ENCODE measurements around the gene OR6X1.
"Not testable (repeated sequence)": the region's sequence is repeated elsewhere in the genome, so short reads cannot be mapped to it uniquely, and the experiment has no call there.

The OR6X1 gene

GRCh38 chr11:123751781-123752180, 2.5 kb downstream of the OR6X1 start:
- DNase-seq, result no peak

GRCh38 chr11:123748349-123748748, 6.0 kb downstream of the OR6X1 start:
- not testable (repeated sequence) for DNase-seq

DNA sequence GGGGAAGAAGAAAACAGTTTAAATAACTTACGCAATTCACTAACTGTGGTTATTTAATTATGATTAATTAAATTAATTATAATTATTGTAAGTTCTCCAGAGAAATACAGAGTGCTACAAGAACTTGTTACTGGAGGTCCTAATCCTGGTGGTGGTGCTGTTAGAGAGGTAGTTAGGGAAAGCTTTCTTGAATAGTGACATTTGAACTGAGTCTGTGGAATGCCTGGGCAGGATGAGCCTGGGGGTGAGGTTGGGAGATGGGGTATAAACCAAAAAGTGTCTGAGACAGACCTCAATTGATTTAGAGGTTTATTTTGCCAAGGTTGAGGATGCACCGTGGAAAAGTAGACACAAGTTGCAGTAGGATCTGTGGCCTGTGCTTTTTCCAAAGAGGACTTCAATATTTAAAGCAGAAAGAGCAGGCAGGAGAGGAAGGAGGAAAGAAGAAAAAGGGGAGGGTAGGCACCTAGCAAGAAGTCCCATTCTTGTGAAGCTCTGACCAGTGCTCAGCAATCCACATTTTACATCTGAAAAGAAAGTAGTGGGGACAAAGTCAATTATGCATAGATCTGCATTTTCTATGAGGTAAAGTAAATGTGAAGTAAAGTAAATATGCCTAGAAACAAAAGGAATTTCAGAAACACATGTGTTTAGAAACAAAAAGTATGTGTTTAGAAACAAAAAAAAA, 8.4 kb downstream of the OR6X1 start:
- no peak for DNase-seq

- DNase-seq, result no peak
Observed at GRCh38 chr11:123742724-123743120, 11.6 kb downstream of the OR6X1 start.

DNA sequence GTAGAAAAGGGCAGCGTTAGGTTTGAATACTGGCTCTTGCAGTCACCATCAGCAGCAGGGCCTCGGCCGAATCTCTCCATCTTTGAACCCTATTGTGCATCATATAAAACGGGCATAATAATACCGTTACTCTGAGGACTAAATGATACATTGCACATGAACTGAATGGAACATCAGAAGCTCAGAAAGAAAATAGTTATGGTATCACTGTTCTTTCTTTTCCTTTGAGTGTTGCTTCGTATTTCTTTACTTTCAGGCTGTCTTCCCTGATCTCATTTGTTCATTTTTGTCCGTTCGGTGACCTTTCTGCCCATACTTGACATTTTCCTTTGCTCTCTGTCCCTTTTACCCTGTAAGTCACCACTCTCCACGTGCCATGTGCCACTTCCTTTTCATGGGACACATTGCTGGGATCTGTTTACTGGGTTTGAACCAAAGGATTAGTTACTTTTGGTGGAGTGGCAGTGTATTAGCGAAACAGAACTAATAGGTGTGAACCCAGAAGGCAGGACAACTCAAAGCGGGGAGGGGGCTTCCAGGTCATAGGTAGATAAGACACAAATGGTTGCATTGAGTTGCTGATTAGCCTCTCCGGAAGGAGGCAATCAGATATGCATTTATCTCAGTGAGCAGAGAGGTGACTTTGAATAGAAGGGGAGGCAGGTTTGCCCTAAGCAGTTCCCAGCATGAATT, 12.1 kb downstream of the OR6X1 start:
- no peak for DNase-seq

GRCh38 chr11:123741159-123742030, 12.9 kb downstream of the OR6X1 start, which contains the start of gene ZNF202:
TSS of gene ZNF202 (minus strand) at chr11:123741660. CDS start at chr11:123730888, 10,772 bp downstream.
- DNase-seq, result peak; percentile 88

DNA sequence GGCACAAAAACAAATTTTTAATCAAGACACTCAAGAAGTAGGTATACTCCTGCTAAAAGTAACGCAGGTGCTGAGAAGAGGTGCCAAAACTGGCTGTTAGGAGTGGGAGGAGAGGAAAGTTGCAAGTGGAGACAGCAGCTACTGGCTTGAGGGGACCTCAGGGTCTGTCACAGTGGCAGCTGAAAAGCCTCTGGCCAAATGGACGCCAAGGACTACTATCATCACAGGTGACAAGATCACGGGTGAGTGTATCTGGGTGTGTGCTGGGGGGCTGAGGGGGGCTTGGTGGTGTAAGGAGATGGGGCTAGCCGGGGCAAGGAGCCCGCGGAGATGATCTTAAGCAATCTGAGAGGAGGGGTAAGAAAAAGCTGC, 13.5 kb downstream of the OR6X1 start:
- no peak for DNase-seq

DNA sequence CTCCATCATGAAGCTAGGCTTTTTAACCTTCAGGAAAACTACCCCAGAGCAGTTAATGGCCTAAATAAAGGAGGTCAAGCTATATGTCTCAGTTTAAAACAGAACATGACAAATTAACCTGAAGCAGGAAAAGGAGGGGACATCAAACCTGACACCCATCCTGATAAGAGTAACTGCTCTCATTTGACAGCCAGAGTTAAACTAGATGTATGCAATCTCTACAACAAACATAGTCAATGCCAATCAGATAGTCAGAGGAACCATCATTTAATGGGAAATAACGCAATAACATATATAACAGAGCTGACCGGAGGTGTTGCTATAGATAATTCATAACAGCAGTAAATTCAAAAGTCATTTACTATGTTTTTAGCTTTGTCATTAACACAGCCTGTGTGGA, 15.9 kb downstream of the OR6X1 start:
- DNase-seq, result no peak

- no peak for DNase-seq
Observed at GRCh38 chr11:123736769-123737168, 17.5 kb downstream of the OR6X1 start.

DNA sequence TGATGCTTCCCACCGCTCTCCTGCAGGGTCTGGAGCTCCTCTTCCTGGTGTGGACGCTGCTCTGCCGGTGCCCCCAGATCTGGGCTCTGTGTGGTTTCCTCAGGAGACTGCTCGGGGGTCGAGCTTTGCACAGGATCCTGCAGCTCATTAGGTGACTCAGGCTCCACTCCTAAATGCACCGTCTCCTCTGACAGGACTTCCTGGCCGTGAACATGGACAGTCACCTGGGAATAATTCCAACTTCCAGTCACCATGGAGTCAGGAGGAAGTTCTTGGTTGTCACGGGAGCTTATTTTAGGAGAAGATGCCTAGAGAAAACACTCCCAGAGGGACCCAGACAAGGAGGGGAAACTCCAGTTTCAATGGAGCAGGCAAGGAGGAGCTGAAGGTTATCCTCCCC, 24.7 kb downstream of the OR6X1 start:
- DNase-seq, result no peak

GRCh38 chr11:123725995-123726655, 28.2 kb downstream of the OR6X1 start:
- no peak for DNase-seq

DNA sequence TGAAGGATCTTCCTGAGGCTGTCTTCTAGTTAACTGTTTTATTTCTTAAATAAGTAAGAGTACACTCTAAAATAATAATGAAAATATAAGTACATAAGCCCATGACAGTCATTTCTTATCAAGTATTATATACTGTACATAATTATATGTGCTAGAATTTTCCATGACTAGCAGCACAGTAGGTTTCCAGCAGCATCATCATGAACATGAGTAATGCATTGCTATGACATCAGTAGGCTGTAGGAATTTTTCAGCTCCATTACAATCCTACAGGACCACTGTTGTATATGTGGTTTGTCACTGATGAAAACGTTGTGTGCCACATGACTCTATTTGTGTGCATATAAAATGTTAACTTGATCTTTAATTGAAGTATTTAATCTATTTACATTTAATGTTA, 34.9 kb downstream of the OR6X1 start:
- peak; percentile 38 for DNase-seq

- DNase-seq, result no peak
Observed at GRCh38 chr11:123718469-123718868, 35.8 kb downstream of the OR6X1 start.

DNA sequence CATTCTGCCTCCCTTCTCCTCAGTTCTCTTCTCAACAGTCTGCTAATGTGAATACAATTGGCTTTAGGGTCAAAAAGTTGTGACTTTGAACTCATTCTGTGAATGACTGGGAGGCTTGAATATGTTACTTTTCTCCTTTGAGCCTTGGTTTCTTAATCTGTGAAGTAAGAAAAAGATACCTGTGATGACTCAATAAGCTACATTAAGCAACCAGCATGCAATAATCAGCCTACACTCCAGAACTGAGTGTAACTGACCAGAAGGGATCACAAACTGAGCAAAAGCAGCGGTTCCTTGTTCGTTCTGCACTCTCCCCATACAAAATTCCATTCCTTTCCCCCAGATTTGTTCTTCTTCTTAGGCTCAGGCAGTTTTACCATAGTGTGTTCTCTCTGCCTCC, 36.3 kb downstream of the OR6X1 start:
- no peak for DNase-seq

DNA sequence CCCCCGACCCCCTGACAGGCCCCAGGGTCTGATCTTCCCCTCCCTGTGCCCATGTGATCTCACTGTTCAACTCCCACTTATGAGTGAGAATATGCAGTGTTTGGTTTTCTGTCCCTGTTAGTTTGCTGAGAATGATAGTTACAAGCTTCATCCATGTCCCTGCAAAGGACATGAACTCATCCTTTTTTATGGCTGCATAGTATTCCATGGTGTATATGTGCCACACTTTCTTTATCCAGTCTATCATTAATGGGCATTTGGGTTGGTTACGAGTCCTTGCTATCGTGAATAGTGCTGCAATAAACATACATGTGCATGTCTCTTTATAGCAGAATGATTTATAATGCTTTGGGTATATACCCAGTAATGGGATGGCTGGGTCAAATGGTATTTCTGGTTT, 41.7 kb downstream of the OR6X1 start:
- DNase-seq, result not testable (repeated sequence)

- peak; percentile 51 for DNase-seq
Observed at GRCh38 chr11:123707606-123708205, 46.6 kb downstream of the OR6X1 start.

GRCh38 chr11:123707206-123707605, 47.1 kb downstream of the OR6X1 start:
- DNase-seq, result no peak

GRCh38 chr11:123704341-123704740, 50.0 kb downstream of the OR6X1 start:
- DNase-seq, result no peak

All from HCEC 1CT (cell line).